Activated CD4-positive, alpha-beta memory T cell treated with anti-CD3 and anti-CD28 coated beads, Interleukin-2, amount 10 ng/mL, durations not matched to agents 7 days and 5 days (primary cell): ENCODE measurements around the gene METTL18. TPM values are rescaled to one million over a fixed set of nuclear protein-coding genes. Genes with fewer than 3 reads are reported as not detected.

Experiments used
- CTCF ChIA-PET: fragments of 350-600 bp; sonication (Branson Sonifier 250); formaldehyde crosslinking; loops from one replicate; lab custom pipeline; 2021; ENCODE audit warnings: antibody characterized with exemption, inconsistent platforms; lab: Charles Lee
- POLR2A ChIA-PET: fragments of 350-600 bp; sonication (Branson Sonifier 250); formaldehyde crosslinking; loops from one replicate; lab custom pipeline; 2021; ENCODE audit warnings: antibody characterized with exemption; lab: Charles Lee
- DNase-seq: peaks from one replicate; pipeline ENCODE4 v3.0.0-alpha.2; 2020
- H3K27ac Mint-ChIP-seq: one replicate; pipeline ENCODE4 v1.8.0; 2021; ENCODE audit warnings: mild to moderate bottlenecking, mixed read lengths
- H3K27me3 Mint-ChIP-seq: one replicate; pipeline ENCODE4 v1.8.0; 2021; ENCODE audit warnings: mixed read lengths
- H3K36me3 Mint-ChIP-seq: one replicate; pipeline ENCODE4 v1.8.0; 2021; ENCODE audit warnings: low read depth, mixed read lengths
- H3K4me1 Mint-ChIP-seq: one replicate; pipeline ENCODE4 v1.8.0; 2021; ENCODE audit warnings: mixed read lengths
- H3K4me3 Mint-ChIP-seq: one replicate; pipeline ENCODE4 v1.8.0; 2021; ENCODE audit warnings: mild to moderate bottlenecking, mixed read lengths
- H3K9me3 Mint-ChIP-seq: one replicate; pipeline ENCODE4 v1.8.0; 2021; ENCODE audit warnings: mixed read lengths
- total RNA-seq, 2 experiments: library from RNA; stranded (reverse); gene quantifications; one replicate each; pipeline ENCODE4 v1.2.3, GENCODE V29; 2021

The METTL18 gene
- total RNA-seq, 2 experiments from 2014 or later: 14.2 to 15.7 TPM

GRCh38 chr1:169782596-169782995, 12.1 kb downstream of the METTL18 start:
- ChIA-PET POLR2A (interaction anchor here (1.7 kb wide), 1 partner anchor 12 kb away, joined by 6 read pairs; the partner anchor contains the start of gene METTL18), CTCF (interaction anchor here (1.0 kb wide), 1 partner anchor 9 kb away, joined by 3 read pairs; no protein-coding TSS in a partner anchor)
- no peak for DNase-seq
- H3K4me1 Mint-ChIP-seq: no peaks in the 10 kb centered on the region
- H3K27me3 Mint-ChIP-seq: peaks cover 45% of the 10 kb centered on the region
- H3K36me3 Mint-ChIP-seq: no peaks in the 10 kb centered on the region
- H3K9me3 Mint-ChIP-seq: no peaks in the 10 kb centered on the region
- H3K27ac Mint-ChIP-seq: no peak overlapping the region
- no peak overlapping the region for H3K4me3 Mint-ChIP-seq

GRCh38 chr1:169779970-169780369, 14.7 kb downstream of the METTL18 start:
- Mint-ChIP-seq H3K27me3 (peaks cover 23% of the 10 kb centered on the region), H3K36me3 (no peaks in the 10 kb centered on the region), H3K4me3 (no peak overlapping the region), H3K9me3 (no peaks in the 10 kb centered on the region), H3K4me1 (no peaks in the 10 kb centered on the region), H3K27ac (no peak overlapping the region)
- ChIA-PET CTCF (no interaction called here), POLR2A (no interaction called here)
- no peak for DNase-seq

GRCh38 chr1:169779150-169779549, 15.6 kb downstream of the METTL18 start:
- Mint-ChIP-seq H3K4me1 (no peaks in the 10 kb centered on the region), H3K9me3 (no peaks in the 10 kb centered on the region), H3K27me3 (peaks cover 14% of the 10 kb centered on the region), H3K4me3 (no peak overlapping the region), H3K27ac (no peak overlapping the region), H3K36me3 (no peaks in the 10 kb centered on the region)
- ChIA-PET POLR2A (no interaction called here), CTCF (interaction anchor here (0.6 kb wide), 1 partner anchor 200 kb away, joined by 3 read pairs; no protein-coding TSS in a partner anchor)
- DNase-seq: no peak

- no peak for DNase-seq
- Mint-ChIP-seq H3K9me3 (no peaks in the 10 kb centered on the region), H3K27me3 (peaks cover 8% of the 10 kb centered on the region), H3K4me1 (no peaks in the 10 kb centered on the region), H3K36me3 (no peaks in the 10 kb centered on the region), H3K27ac (no peak overlapping the region), H3K4me3 (no peak overlapping the region)
- ChIA-PET CTCF (no interaction called here), POLR2A (no interaction called here)
Measured at GRCh38 chr1:169776440-169776839, 18.3 kb downstream of the METTL18 start.

GRCh38 chr1:169768161-169768560, 26.5 kb downstream of the METTL18 start:
- H3K27ac Mint-ChIP-seq: no peak overlapping the region
- H3K4me3 Mint-ChIP-seq: no peak overlapping the region
- ChIA-PET POLR2A (no interaction called here), CTCF (no interaction called here)
- no peaks in the 10 kb centered on the region for H3K9me3 Mint-ChIP-seq
- no peaks in the 10 kb centered on the region for H3K36me3 Mint-ChIP-seq
- peaks cover 18% of the 10 kb centered on the region for H3K27me3 Mint-ChIP-seq
- H3K4me1 Mint-ChIP-seq: no peaks in the 10 kb centered on the region
- DNase-seq: no peak

- Mint-ChIP-seq H3K36me3 (no peaks in the 10 kb centered on the region), H3K27me3 (peaks cover 12% of the 10 kb centered on the region), H3K4me1 (no peaks in the 10 kb centered on the region), H3K9me3 (no peaks in the 10 kb centered on the region), H3K4me3 (no peak overlapping the region), H3K27ac (no peak overlapping the region)
- DNase-seq: no peak
- POLR2A ChIA-PET: no interaction called here
- CTCF ChIA-PET: no interaction called here
Measured at GRCh38 chr1:169765580-169766331, 29.0 kb downstream of the METTL18 start.

- Mint-ChIP-seq H3K4me1 (no peaks in the 10 kb centered on the region), H3K27ac (no peak overlapping the region)
- CTCF ChIA-PET: interaction anchor here (0.7 kb wide), 1 partner anchor 1458 kb away, joined by 4 read pairs; no protein-coding TSS in a partner anchor
Measured at GRCh38 chr1:169764919-169765318, 29.8 kb downstream of the METTL18 start.

GRCh38 chr1:169762699-169763098, 32.0 kb downstream of the METTL18 start:
- no peaks in the 10 kb centered on the region for H3K9me3 Mint-ChIP-seq
- POLR2A ChIA-PET: no interaction called here
- no peak for DNase-seq
- H3K27ac Mint-ChIP-seq: no peak overlapping the region
- no peaks in the 10 kb centered on the region for H3K4me1 Mint-ChIP-seq
- no peaks in the 10 kb centered on the region for H3K36me3 Mint-ChIP-seq
- CTCF ChIA-PET: no interaction called here
- H3K27me3 Mint-ChIP-seq: peaks cover 9% of the 10 kb centered on the region
- no peak overlapping the region for H3K4me3 Mint-ChIP-seq

More at GRCh38 chr1:169764919-169765318, 29.8 kb downstream of the METTL18 start:
- Mint-ChIP-seq H3K36me3 (no peaks in the 10 kb centered on the region), H3K9me3 (no peaks in the 10 kb centered on the region), H3K27me3 (peaks cover 12% of the 10 kb centered on the region), H3K4me3 (no peak overlapping the region)
- DNase-seq: no peak
- POLR2A ChIA-PET: no interaction called here

- no peaks in the 10 kb centered on the region for H3K4me1 Mint-ChIP-seq
- no peaks in the 10 kb centered on the region for H3K36me3 Mint-ChIP-seq
- H3K4me3 Mint-ChIP-seq: no peak overlapping the region
- ChIA-PET POLR2A (no interaction called here), CTCF (no interaction called here)
- H3K27me3 Mint-ChIP-seq: peaks cover 5% of the 10 kb centered on the region
- no peak for DNase-seq
- no peak overlapping the region for H3K27ac Mint-ChIP-seq
- H3K9me3 Mint-ChIP-seq: no peaks in the 10 kb centered on the region
Measured at GRCh38 chr1:169759038-169759437, 35.7 kb downstream of the METTL18 start.

GRCh38 chr1:169753549-169753948, 41.2 kb downstream of the METTL18 start:
- Mint-ChIP-seq H3K27me3 (peaks cover 12% of the 10 kb centered on the region), H3K36me3 (no peaks in the 10 kb centered on the region), H3K4me1 (no peaks in the 10 kb centered on the region), H3K9me3 (no peaks in the 10 kb centered on the region), H3K4me3 (no peak overlapping the region), H3K27ac (no peak overlapping the region)
- POLR2A ChIA-PET: no interaction called here
- CTCF ChIA-PET: no interaction called here
- no peak for DNase-seq

GRCh38 chr1:169750041-169750440, 44.7 kb downstream of the METTL18 start:
- Mint-ChIP-seq H3K36me3 (no peaks in the 10 kb centered on the region), H3K4me1 (no peaks in the 10 kb centered on the region), H3K27ac (no peak overlapping the region), H3K4me3 (no peak overlapping the region), H3K27me3 (peaks cover 18% of the 10 kb centered on the region), H3K9me3 (no peaks in the 10 kb centered on the region)
- ChIA-PET CTCF (no interaction called here), POLR2A (no interaction called here)
- no peak for DNase-seq

GRCh38 chr1:169746550-169746949, 48.2 kb downstream of the METTL18 start:
- H3K27me3 Mint-ChIP-seq: peaks cover 19% of the 10 kb centered on the region
- POLR2A ChIA-PET: no interaction called here
- DNase-seq: no peak
- no peaks in the 10 kb centered on the region for H3K36me3 Mint-ChIP-seq
- H3K4me1 Mint-ChIP-seq: no peaks in the 10 kb centered on the region
- no peak overlapping the region for H3K27ac Mint-ChIP-seq
- no peaks in the 10 kb centered on the region for H3K9me3 Mint-ChIP-seq
- CTCF ChIA-PET: interaction anchor here (0.6 kb wide), 1 partner anchor 256 kb away, joined by 4 read pairs; no protein-coding TSS in a partner anchor
- no peak overlapping the region for H3K4me3 Mint-ChIP-seq

GRCh38 chr1:169745015-169745861, 49.5 kb downstream of the METTL18 start:
- H3K9me3 Mint-ChIP-seq: no peaks in the 10 kb centered on the region
- H3K36me3 Mint-ChIP-seq: no peaks in the 10 kb centered on the region
- no peaks in the 10 kb centered on the region for H3K4me1 Mint-ChIP-seq
- H3K4me3 Mint-ChIP-seq: no peak overlapping the region
- H3K27ac Mint-ChIP-seq: no peak overlapping the region
- POLR2A ChIA-PET: no interaction called here
- CTCF ChIA-PET: no interaction called here
- DNase-seq: no peak
- peaks cover 19% of the 10 kb centered on the region for H3K27me3 Mint-ChIP-seq
